HepG2 (cell line): ENCODE measurements around the gene FANCL. TPM values are rescaled to one million over a fixed set of nuclear protein-coding genes. Genes with fewer than 3 reads are reported as not detected.
A peak's percentile ranks its signal among the peaks of the same experiment; 100 is the strongest.

Experiments used
- ATAC-seq: fragments of 200-7000 bp; cut with Tn5 transposase; 3 replicates; pipeline ENCODE4 v1.9.1; 2020; ENCODE audit warnings: mild to moderate bottlenecking, moderate library complexity
- BruUV-seq: library from RNA; stranded (reverse); fragments of 400-500 nt; replicated peaks from 2 replicates; lab custom pipeline; 2021; lab: Mats Ljungman, UMichigan
- CTCF ChIA-PET: fragments of 300-600 bp; formaldehyde crosslinking; extraction: SDS; loops from one replicate; lab custom pipeline; 2021; ENCODE audit warnings: low total read pairs, inconsistent platforms, low intra/inter-chr PET ratio; lab: Yijun Ruan, JAX
- POLR2A ChIA-PET: fragments of 350-600 bp; sonication (Branson Sonifier 250); formaldehyde crosslinking; loops from one replicate; lab custom pipeline; 2020; ENCODE audit warnings: antibody characterized with exemption, inconsistent platforms; lab: Yijun Ruan, JAX
- DNase-seq: peaks from one replicate; pipeline ENCODE4 v3.0.0-alpha.2; 2015; ENCODE audit warnings: low spot score
- FAIRE-seq: peaks from 3 replicates; lab custom pipeline; 2011; peaks lifted over from hg19 to GRCh38; lab: Jason Lieb, UNC
- H2AFZ ChIP-seq: one replicate; pipeline ENCODE4 v1.6.1; 2011; ENCODE audit warnings: low read length, inconsistent platforms
- H3K27ac ChIP-seq: fragments of 300-600 bp; 3 replicates; pipeline ENCODE4 v1.8.0; 2011; ENCODE audit warnings: mixed run types, mild to moderate bottlenecking, mixed read lengths, low read length, inconsistent platforms; ENCODE audit not compliant: insufficient read depth; ENCODE audit errors: extremely low read length
- H3K27me3 ChIP-seq, 2 experiments: fragments of 200-600 bp in 1 of 2; 2 replicates in 1 of 2; 3 replicates in 1 of 2; pipeline versions ENCODE4 v1.6.0 to v1.8.0; 2011; ENCODE audit warnings: low read length in 2 of 2, mild to moderate bottlenecking in 2 of 2, moderate library complexity in 2 of 2, inconsistent platforms in 1 of 2; ENCODE audit not compliant: insufficient read depth in 2 of 2, control insufficient read depth in 1 of 2
- H3K36me3 ChIP-seq, 2 experiments: fragments of 200-600 bp in 1 of 2; replicated peaks in 1 of 2; 2 replicates in 1 of 2; 3 replicates in 1 of 2; pipeline versions ENCODE4 v1.5.1 to v1.8.0; 2011; ENCODE audit warnings: low read length in 2 of 2, inconsistent platforms in 1 of 2; ENCODE audit not compliant: insufficient read depth in 2 of 2, control insufficient read depth in 1 of 2
- H3K4me1 ChIP-seq: 2 replicates; pipeline ENCODE4 v1.5.1; 2012; ENCODE audit warnings: low read length, inconsistent platforms; ENCODE audit not compliant: insufficient read depth
- H3K4me2 ChIP-seq: 2 replicates; pipeline ENCODE4 v1.6.0; 2011; ENCODE audit warnings: low read depth, low read length, inconsistent platforms
- H3K4me3 ChIP-seq, 3 experiments: fragments of 200-600 bp in 1 of 3; sonication (generic), shearing (Covaris generic) in 1 of 3; replicated peaks in 1 of 3; 2 replicates each; pipeline ENCODE4 v1.5.1; 2011 to 2016; ENCODE audit warnings: low read length in 3 of 3, inconsistent platforms in 2 of 3, low read depth in 2 of 3, mild to moderate bottlenecking in 2 of 3, control low read depth in 1 of 3, mixed read lengths in 1 of 3; ENCODE audit not compliant: insufficient read depth in 1 of 3
- H3K79me2 ChIP-seq: one replicate; pipeline ENCODE4 v1.6.1; 2011; ENCODE audit warnings: low read length, inconsistent platforms; ENCODE audit not compliant: insufficient read depth
- H3K9ac ChIP-seq: 2 replicates; pipeline ENCODE4 v1.6.0; 2011; ENCODE audit warnings: mild to moderate bottlenecking, low read depth, low read length, inconsistent platforms; ENCODE audit not compliant: insufficient read depth
- H3K9me3 ChIP-seq: 2 replicates; pipeline ENCODE4 v1.5.1; 2012; ENCODE audit warnings: mild to moderate bottlenecking, low read length
- H4K20me1 ChIP-seq: 2 replicates; pipeline ENCODE4 v1.6.0; 2011; ENCODE audit warnings: inconsistent platforms, mild to moderate bottlenecking, low read length, moderate library complexity; ENCODE audit not compliant: insufficient read depth
- CBX5 ChIP-seq: sonication (generic); formaldehyde crosslinking; IDR thresholded peaks from 2 replicates; pipeline ENCODE4 v1.4.0; 2020; ENCODE audit warnings: missing genetic modification reagents, borderline replicate concordance
- NAIF1 ChIP-seq: sonication (generic); formaldehyde crosslinking; IDR thresholded peaks from 2 replicates; pipeline ENCODE4 v1.5.0; 2020; ENCODE audit warnings: mild to moderate bottlenecking, missing genetic modification reagents, borderline replicate concordance
- ZNF747 ChIP-seq: sonication (generic); formaldehyde crosslinking; IDR thresholded peaks from 2 replicates; pipeline ENCODE4 v1.8.1; 2023; ENCODE audit warnings: missing genetic modification reagents, mild to moderate bottlenecking, borderline replicate concordance
- WGBS: methylation state at CpG from one replicate; pipeline ENCODE4 v1.1.6; 2017; ENCODE audit warnings: low lambda C conversion rate; 5-methylcytosine and 5-hydroxymethylcytosine counted together
- in situ Hi-C: cut with HindIII; loops from 2 replicates; pipeline ENCODE4 v1.10.0; 2017; ENCODE audit warnings: low pct_unique_long_range_greater_than_20kb; ENCODE audit not compliant: extremely low pct_ligation_motif_present
- intact Hi-C: fragments of 100-400 bp; cut with micrococcal nuclease; formaldehyde crosslinking; loops from one replicate; pipeline ENCODE4 v1.10.0; 2022; ENCODE audit not compliant: unreplicated experiment
- polyA plus RNA-seq, 8 experiments: library from polyadenylated mRNA; depleted of rRNA in 3 of 8; stranded (reverse) in 7 of 8; unstranded in 1 of 8; fragments of >200 nt; fragmentation: Illumina TruSeq in 4 of 8; extraction: Trizol in 4 of 8; gene quantifications; 2 replicates each; pipeline versions ENCODE4 v1.2.1 to v1.2.3, GENCODE V29; 2011 to 2016; ENCODE audit warnings: low read depth in 4 of 8, missing spikeins in 1 of 8, mixed read lengths in 1 of 8; ENCODE audit not compliant: insufficient read depth in 1 of 8
- total RNA-seq, 5 experiments: library from RNA; depleted of rRNA; stranded (reverse); fragments of >200 nt; fragmentation: Illumina TruSeq; extraction: Trizol; gene quantifications; 2 replicates each; pipeline ENCODE4 v1.2.3, GENCODE V29; 2016; ENCODE audit warnings: low read depth in 1 of 5
- TF ChIP-seq, protein P1 (sequence below): sonication (generic); formaldehyde crosslinking; IDR thresholded peaks from 2 replicates; pipeline ENCODE4 v1.5.0; 2020; ENCODE audit warnings: missing genetic modification reagents, mild to moderate bottlenecking, borderline replicate concordance
- TF ChIP-seq, protein P2 (sequence below), 2 experiments: fragments of 450-650 bp in 1 of 2; sonication (generic) in 1 of 2; formaldehyde crosslinking in 1 of 2; IDR thresholded peaks; 2 replicates each; pipeline versions ENCODE4 v1.6.1 to v1.8.0; 2016 to 2022; ENCODE audit warnings: antibody characterized with exemption in 1 of 2, mild to moderate bottlenecking in 1 of 2, missing genetic modification reagents in 1 of 2

FANCL gene
- total and polyA plus RNA-seq, 2 of the 13 experiments (the other 11 are each of a cell fraction or from before 2014, with no cell fraction given), result 40.7 to 66.8 TPM

DNA sequence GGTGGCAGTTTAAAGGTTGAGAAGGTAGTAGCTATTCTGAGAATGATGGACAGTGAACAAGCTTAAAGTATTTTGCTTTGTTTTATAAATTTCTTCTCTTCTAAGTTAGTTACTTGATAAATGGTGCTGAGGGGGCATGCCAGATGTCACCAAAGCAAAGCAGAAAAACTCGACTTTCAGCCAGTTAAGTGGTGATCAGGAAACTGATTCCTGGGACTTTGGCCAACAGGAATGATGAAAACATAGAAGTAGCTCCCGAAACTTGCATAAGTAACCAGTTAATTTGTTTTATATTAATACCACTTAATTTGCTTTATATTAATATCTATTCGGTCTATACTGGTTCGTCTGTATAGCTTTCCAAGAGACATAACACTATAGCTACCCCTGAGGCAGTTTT lies 82.6 kb downstream of the FANCL start:
- H3K36me3 ChIP-seq, result peaks cover 12 to 37% of the 10 kb centered on the region in 2 experiments; a peak in 4 of 5 replicates
- H3K9me3 ChIP-seq, result no peaks in the 10 kb centered on the region
- H4K20me1 ChIP-seq, result no peaks in the 10 kb centered on the region
- no peak for DNase-seq
- no peak for FAIRE-seq
- no peak for ATAC-seq
- H3K27ac ChIP-seq, result no peak overlapping the region
- intact Hi-C loops, result no loop called here
- in situ Hi-C loops, result no loop called here
- H3K4me3 ChIP-seq, result no peak overlapping the region
- no peaks in the 10 kb centered on the region for H3K27me3 ChIP-seq
- 95% methylated on average over 4 of the region's 4 CpGs for WGBS
- ChIA-PET POLR2A (interaction anchor here (0.8 kb wide), 1 partner anchor 11 kb away, joined by 3 read pairs; no protein-coding TSS in a partner anchor), CTCF (no interaction called here)
- H3K79me2 ChIP-seq, result no peaks in the 10 kb centered on the region
- no TSS peak for BruUV-seq
- H3K4me1 ChIP-seq, result no peaks in the 10 kb centered on the region; the same call in 1 of the 2 replicates
- no peak overlapping the region for H2AFZ ChIP-seq
- no peak overlapping the region for H3K4me2 ChIP-seq
- H3K9ac ChIP-seq, result no peak overlapping the region
- TF ChIP-seq ZNF747 (CRISPR knock-in tag) (no peak), NAIF1 (CRISPR knock-in tag) (no peak)
- TF ChIP-seq, protein P1, sequence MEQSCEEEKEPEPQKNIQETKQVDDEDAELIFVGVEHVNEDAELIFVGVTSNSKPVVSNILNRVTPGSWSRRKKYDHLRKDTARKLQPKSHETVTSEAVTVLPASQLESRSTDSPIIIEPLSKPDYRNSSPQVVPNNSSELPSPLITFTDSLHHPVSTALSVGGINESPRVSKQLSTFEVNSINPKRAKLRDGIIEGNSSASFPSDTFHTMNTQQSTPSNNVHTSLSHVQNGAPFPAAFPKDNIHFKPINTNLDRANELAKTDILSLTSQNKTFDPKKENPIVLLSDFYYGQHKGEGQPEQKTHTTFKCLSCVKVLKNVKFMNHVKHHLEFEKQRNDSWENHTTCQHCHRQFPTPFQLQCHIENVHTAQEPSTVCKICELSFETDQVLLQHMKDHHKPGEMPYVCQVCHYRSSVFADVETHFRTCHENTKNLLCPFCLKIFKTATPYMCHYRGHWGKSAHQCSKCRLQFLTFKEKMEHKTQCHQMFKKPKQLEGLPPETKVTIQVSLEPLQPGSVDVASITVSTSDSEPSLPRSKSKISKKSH (CRISPR knock-in tag), result no peak

DNA sequence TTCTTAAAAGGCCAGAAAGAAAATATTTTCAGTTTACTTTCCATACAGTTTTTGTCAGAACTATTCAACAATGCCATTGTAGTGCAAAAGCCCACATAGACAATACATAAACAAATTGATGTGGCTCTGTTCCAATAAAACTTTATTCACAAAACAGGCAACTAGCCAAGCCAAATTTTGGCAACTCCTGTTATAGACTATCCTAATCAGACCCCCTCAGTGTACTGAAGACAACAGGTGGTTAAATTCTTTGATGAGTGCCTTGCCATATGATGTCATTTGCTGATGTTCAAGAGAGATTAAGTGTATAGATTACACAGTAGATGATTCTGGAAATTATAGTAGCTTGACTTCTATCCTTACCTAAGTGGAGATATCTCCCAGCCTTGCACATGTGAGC lies 83.4 kb downstream of the FANCL start:
- no peak for FAIRE-seq
- BruUV-seq, result no TSS peak
- intact Hi-C loops, result no loop called here

More for the DNA sequence above, 83.4 kb downstream of the FANCL start:
- H4K20me1 ChIP-seq, result no peaks in the 10 kb centered on the region
- no peaks in the 10 kb centered on the region for H3K79me2 ChIP-seq
- ChIA-PET CTCF (no interaction called here), POLR2A (interaction anchor here (0.8 kb wide), 1 partner anchor 12 kb away, joined by 3 read pairs; no protein-coding TSS in a partner anchor)
- no peak overlapping the region for H3K4me2 ChIP-seq
- H3K9ac ChIP-seq, result no peak overlapping the region
- ATAC-seq (no peak), DNase-seq (no peak)
- no peak overlapping the region for H2AFZ ChIP-seq
- no peaks in the 10 kb centered on the region; the same call in 1 of the 2 replicates for H3K4me1 ChIP-seq
- H3K27me3 ChIP-seq, result no peaks in the 10 kb centered on the region
- no peak overlapping the region for H3K27ac ChIP-seq
- H3K36me3 ChIP-seq, result peaks cover 12 to 37% of the 10 kb centered on the region in 2 experiments; a peak in 3 of 5 replicates
- no peak for TF ChIP-seq CBX5 (CRISPR knock-in tag)
- TF ChIP-seq, protein P2, sequence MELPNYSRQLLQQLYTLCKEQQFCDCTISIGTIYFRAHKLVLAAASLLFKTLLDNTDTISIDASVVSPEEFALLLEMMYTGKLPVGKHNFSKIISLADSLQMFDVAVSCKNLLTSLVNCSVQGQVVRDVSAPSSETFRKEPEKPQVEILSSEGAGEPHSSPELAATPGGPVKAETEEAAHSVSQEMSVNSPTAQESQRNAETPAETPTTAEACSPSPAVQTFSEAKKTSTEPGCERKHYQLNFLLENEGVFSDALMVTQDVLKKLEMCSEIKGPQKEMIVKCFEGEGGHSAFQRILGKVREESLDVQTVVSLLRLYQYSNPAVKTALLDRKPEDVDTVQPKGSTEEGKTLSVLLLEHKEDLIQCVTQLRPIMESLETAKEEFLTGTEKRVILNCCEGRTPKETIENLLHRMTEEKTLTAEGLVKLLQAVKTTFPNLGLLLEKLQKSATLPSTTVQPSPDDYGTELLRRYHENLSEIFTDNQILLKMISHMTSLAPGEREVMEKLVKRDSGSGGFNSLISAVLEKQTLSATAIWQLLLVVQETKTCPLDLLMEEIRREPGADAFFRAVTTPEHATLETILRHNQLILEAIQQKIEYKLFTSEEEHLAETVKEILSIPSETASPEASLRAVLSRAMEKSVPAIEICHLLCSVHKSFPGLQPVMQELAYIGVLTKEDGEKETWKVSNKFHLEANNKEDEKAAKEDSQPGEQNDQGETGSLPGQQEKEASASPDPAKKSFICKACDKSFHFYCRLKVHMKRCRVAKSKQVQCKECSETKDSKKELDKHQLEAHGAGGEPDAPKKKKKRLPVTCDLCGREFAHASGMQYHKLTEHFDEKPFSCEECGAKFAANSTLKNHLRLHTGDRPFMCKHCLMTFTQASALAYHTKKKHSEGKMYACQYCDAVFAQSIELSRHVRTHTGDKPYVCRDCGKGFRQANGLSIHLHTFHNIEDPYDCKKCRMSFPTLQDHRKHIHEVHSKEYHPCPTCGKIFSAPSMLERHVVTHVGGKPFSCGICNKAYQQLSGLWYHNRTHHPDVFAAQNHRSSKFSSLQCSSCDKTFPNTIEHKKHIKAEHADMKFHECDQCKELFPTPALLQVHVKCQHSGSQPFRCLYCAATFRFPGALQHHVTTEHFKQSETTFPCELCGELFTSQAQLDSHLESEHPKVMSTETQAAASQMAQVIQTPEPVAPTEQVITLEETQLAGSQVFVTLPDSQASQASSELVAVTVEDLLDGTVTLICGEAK (IDR thresholded peaks at IDR 0.05), result peak; percentile 28; the same call in 1 of the 2 replicates
- TF ChIP-seq, protein P2 (CRISPR knock-in tag; IDR thresholded peaks at IDR 0.05), result no peak; the same call in 1 of the 2 replicates
- in situ Hi-C loops, result no loop called here
- H3K9me3 ChIP-seq, result no peaks in the 10 kb centered on the region
- no peak overlapping the region for H3K4me3 ChIP-seq
